DND-41 (cell line): ENCODE results near the gene KIF20A.

Experiments
- ATAC-seq: fragments of 200-7000 bp; cut with Tn5 transposase; 3 replicates; pipeline ENCODE4 v1.9.1; 2021; ENCODE audit warnings: low read depth; ENCODE audit not compliant: insufficient read depth
- DNase-seq: peaks from one replicate; pipeline ENCODE4 v3.0.0-alpha.2; 2020
- H2AFZ ChIP-seq: 2 replicates; pipeline ENCODE4 v1.6.0; 2012; ENCODE audit warnings: low read depth, low read length
- H3K27ac ChIP-seq: 2 replicates; pipeline ENCODE4 v1.5.1; 2012; ENCODE audit warnings: low read length, inconsistent platforms
- H3K27me3 ChIP-seq: fragments of 200-600 bp; sonication (generic); 2 replicates; pipeline ENCODE4 v1.6.0; 2012; ENCODE audit warnings: low read length, mild to moderate bottlenecking, inconsistent platforms; ENCODE audit not compliant: insufficient read depth, poor library complexity
- H3K36me3 ChIP-seq: 2 replicates; pipeline ENCODE4 v1.5.1; 2012; ENCODE audit warnings: low read length, inconsistent platforms; ENCODE audit not compliant: insufficient read depth
- H3K4me1 ChIP-seq: 2 replicates; pipeline ENCODE4 v1.5.1; 2012; ENCODE audit warnings: mild to moderate bottlenecking, low read length; ENCODE audit not compliant: insufficient read depth
- H3K4me2 ChIP-seq: 2 replicates; pipeline ENCODE4 v1.6.0; 2012; ENCODE audit warnings: mild to moderate bottlenecking, moderate library complexity, low read length, inconsistent platforms; ENCODE audit not compliant: insufficient read depth
- H3K4me3 ChIP-seq, 2 experiments: fragments of 200-600 bp in 1 of 2; shearing (Covaris generic) in 1 of 2; 2 replicates each; pipeline ENCODE4 v1.5.1; 2012 to 2016; ENCODE audit warnings: inconsistent platforms in 2 of 2, low read length in 2 of 2, mild to moderate bottlenecking in 2 of 2, low read depth in 1 of 2, moderate library complexity in 1 of 2
- H3K79me2 ChIP-seq: 2 replicates; pipeline ENCODE4 v1.6.0; 2012; ENCODE audit warnings: low read length, inconsistent platforms; ENCODE audit not compliant: insufficient read depth
- H3K9ac ChIP-seq: 2 replicates; pipeline ENCODE4 v1.6.0; 2012; ENCODE audit warnings: low read depth, mild to moderate bottlenecking, inconsistent platforms, low read length, moderate library complexity
- H3K9me3 ChIP-seq: 2 replicates; pipeline ENCODE4 v1.5.1; 2012; ENCODE audit warnings: low read length, moderate library complexity, mild to moderate bottlenecking, inconsistent platforms; ENCODE audit not compliant: insufficient read depth, severe bottlenecking
- H4K20me1 ChIP-seq: 2 replicates; pipeline ENCODE4 v1.6.0; 2012; ENCODE audit warnings: low read length; ENCODE audit not compliant: insufficient read depth
- EZH2 ChIP-seq: IDR thresholded peaks from 3 replicates; pipeline ENCODE4 v1.6.1; 2012; ENCODE audit warnings: borderline replicate concordance, low read depth, mild to moderate bottlenecking, moderate library complexity, low read length, inconsistent platforms; ENCODE audit not compliant: severe bottlenecking
- TF ChIP-seq, protein P1 (sequence below): IDR thresholded peaks from 2 replicates; pipeline ENCODE4 v1.5.1; 2012; ENCODE audit warnings: borderline replicate concordance, low read length, moderate library complexity, mild to moderate bottlenecking; ENCODE audit not compliant: poor library complexity, severe bottlenecking; ENCODE audit errors: extremely low read depth

The KIF20A gene

DNA sequence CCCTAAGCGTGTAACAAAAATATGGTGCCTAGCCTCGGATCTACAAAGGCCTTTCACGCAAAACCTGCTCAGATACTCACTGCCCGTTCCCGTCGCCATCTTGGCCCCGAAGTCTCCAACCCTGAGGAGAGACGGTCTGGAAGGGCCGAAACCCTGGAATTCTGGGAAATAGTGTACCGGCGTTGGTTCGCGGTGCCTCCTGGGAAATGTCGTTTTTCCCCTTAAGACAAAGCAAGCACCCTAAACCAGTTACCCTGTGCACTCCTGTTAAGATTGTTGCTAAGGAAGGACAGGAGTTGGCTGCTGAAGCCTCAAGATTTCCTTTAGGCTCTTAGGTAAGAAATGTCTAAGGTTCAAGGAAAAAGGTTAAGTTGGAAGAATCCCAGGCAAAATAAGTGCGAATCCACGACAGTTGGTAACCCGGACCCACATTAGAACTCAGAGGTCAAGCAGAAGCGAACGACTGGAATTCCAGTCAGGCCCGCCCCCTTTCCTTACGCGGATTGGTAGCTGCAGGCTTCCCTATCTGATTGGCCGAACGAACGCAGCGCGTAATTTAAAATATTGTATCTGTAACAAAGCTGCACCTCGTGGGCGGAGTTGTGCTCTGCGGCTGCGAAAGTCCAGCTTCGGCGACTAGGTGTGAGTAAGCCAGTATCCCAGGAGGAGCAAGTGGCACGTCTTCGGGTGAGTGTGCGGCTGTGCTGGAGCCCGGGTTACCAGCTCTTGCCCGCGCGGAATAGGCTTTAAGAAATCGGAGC lies at the start of gene KIF20A, which contains the start of gene BRD8:
KIF20A (plus strand) TSS at position 597 of the 761 bp plus-strand sequence. CDS start 569 bp downstream, outside the sequence.
BRD8 (minus strand) TSS at position 115 of the 761 bp plus-strand sequence; CDS start at position 99, 16 bp downstream.
- peak within 1 kb of the TSS; percentile 76 to 87 for H3K4me3 ChIP-seq
- peak within 1 kb of the TSS; percentile 98 for H3K27ac ChIP-seq
- no peaks in the 10 kb centered on the region for H3K27me3 ChIP-seq
- H3K4me2 ChIP-seq = peak within 1 kb of the TSS; percentile 80
- peaks cover 77% of the 10 kb centered on the region for H3K79me2 ChIP-seq
- H3K9ac ChIP-seq = peak within 1 kb of the TSS; percentile 84
- peaks cover 12% of the 10 kb centered on the region; the same call in 1 of the 2 replicates for H4K20me1 ChIP-seq
- peaks cover 68% of the 10 kb centered on the region for H3K36me3 ChIP-seq
- no peaks in the 10 kb centered on the region for H3K9me3 ChIP-seq
- DNase-seq (peak; percentile 95), ATAC-seq (peak; percentile 86)
- TF ChIP-seq EZH2 = no peak
- TF ChIP-seq, protein P1, sequence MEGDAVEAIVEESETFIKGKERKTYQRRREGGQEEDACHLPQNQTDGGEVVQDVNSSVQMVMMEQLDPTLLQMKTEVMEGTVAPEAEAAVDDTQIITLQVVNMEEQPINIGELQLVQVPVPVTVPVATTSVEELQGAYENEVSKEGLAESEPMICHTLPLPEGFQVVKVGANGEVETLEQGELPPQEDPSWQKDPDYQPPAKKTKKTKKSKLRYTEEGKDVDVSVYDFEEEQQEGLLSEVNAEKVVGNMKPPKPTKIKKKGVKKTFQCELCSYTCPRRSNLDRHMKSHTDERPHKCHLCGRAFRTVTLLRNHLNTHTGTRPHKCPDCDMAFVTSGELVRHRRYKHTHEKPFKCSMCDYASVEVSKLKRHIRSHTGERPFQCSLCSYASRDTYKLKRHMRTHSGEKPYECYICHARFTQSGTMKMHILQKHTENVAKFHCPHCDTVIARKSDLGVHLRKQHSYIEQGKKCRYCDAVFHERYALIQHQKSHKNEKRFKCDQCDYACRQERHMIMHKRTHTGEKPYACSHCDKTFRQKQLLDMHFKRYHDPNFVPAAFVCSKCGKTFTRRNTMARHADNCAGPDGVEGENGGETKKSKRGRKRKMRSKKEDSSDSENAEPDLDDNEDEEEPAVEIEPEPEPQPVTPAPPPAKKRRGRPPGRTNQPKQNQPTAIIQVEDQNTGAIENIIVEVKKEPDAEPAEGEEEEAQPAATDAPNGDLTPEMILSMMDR = no peak
- H2AFZ ChIP-seq = peak within 1 kb of the TSS; percentile 95
- peaks cover 42% of the 10 kb centered on the region for H3K4me1 ChIP-seq

DNA sequence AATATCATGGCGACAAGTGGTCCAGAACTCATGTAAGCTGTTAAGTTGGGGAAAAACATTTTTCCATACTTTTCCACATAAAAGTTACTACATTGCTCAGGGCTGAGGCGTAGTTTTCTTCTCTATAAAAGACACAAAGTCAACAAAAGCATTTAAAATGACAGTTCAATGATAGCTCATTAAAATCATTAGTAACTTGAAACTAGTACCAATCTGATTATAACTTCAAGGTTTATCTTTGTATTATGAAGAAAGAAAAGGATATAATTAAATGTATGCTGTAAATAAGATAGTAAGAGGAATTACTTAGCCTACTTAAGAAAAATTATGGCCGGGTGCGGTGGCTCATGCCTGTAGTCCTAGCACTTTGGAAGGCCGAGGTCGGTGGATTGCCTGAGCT lies 49.6 kb upstream of the KIF20A start:
- ATAC-seq (no peak), DNase-seq (no peak)
- Histone ChIP-seq H3K9me3 (no peaks in the 10 kb centered on the region), H2AFZ (no peak overlapping the region), H3K9ac (no peak overlapping the region), H3K79me2 (no peaks in the 10 kb centered on the region), H3K36me3 (no peaks in the 10 kb centered on the region), H3K4me2 (no peak overlapping the region), H3K4me3 (no peak overlapping the region), H3K27ac (no peak overlapping the region), H3K4me1 (no peaks in the 10 kb centered on the region), H4K20me1 (no peaks in the 10 kb centered on the region), H3K27me3 (no peaks in the 10 kb centered on the region)
- TF ChIP-seq, protein P1 = no peak
- TF ChIP-seq EZH2 = no peak

DNA sequence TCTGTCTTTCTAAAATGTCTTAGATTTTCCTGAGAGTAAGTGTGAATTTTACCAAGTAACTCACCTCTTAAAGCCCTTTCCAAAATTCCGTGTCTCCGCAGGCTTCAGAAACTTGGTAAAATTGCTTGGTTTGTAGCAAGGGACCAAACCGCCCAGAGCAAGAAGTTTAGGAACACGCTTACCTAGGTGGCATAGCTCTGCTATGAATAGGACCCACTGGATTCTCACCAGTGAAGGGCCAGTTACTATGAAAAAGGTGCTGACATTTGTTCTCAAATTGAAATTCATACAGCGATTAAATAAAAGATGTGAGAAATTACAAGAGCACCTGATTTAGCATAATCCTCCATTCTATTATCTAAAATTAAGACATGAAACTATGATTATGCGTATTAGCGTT lies 46.4 kb upstream of the KIF20A start:
- no peaks in the 10 kb centered on the region for H3K4me1 ChIP-seq
- no peak for DNase-seq
- no peaks in the 10 kb centered on the region for H3K79me2 ChIP-seq
- H3K27me3 ChIP-seq = no peaks in the 10 kb centered on the region
- no peak for TF ChIP-seq EZH2
- TF ChIP-seq, protein P1 = no peak
- no peaks in the 10 kb centered on the region for H4K20me1 ChIP-seq
- no peak overlapping the region for H3K9ac ChIP-seq
- no peaks in the 10 kb centered on the region for H3K9me3 ChIP-seq
- no peaks in the 10 kb centered on the region for H3K36me3 ChIP-seq
- no peak for ATAC-seq
- H2AFZ ChIP-seq = no peak overlapping the region
- no peak overlapping the region for H3K4me2 ChIP-seq
- no peak overlapping the region for H3K27ac ChIP-seq
- no peak overlapping the region for H3K4me3 ChIP-seq
